ENCODE data around the gene GNAI3.

The GNAI3 gene

DNA sequence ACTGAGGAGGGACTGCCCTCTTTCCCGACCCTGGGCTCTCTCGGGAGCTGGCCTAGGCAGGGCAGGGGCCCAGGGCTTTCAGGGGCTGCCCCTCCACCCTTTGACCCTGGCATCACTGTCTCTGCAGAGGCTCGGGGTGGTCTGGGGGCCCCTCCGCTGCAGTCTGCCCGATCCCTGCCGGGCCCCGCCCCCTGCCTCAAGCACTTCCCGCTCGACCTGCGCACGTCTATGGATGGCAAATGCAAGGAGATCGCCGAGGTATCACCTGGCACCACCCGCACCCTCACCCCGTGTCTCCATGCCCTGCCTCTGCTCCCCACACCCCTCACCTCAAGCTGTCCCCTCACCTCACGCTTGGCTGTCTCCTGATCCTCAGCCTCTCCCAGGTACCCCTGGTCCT lies 76.8 kb downstream of the GNAI3 start:
- no peak for DNase-seq

DNA sequence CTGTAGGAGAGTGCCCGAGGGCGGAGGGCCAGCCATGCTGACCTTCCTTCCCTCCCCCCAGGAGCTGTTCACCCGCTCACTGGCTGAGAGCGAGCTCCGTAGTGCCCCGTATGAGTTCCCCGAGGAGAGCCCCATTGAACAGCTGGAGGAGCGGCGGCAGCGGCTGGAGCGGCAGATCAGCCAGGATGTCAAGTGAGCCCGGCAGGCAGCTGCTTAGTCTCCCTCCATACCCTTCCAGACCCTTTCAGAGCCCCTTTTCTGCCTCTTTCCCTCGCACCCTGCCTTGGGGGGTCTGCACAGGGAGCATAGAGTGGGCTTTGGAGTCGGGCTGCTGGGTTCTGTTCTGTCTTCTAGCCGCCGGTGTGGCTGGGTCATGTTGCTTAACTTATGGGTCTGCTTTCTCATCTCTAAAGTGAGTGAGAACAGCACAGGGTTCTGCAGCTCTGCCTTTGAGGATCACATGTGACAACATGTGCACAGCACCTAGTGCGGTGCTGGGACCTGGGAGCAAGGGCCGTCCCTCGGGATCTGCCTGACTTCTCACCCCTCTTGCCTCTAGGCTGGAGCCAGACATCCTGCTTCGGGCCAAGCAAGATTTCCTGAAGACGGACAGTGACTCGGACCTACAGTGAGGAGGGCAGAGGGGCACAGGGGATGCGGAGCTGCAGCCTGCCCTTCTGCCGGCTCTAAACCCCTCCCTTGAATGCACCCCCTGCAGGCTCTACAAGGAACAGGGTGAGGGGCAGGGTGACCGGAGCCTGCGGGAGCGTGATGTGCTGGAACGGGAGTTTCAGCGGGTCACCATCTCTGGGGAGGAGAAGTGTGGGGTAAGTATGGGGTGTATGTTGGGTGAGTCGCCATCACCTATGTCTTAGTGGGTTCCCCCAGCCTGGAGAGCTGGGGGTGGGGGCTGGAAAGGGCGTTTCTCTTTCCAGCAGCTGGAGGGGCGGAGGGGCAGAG lies 77.5 kb downstream of the GNAI3 start:
- DNase-seq, result no peak

DNA sequence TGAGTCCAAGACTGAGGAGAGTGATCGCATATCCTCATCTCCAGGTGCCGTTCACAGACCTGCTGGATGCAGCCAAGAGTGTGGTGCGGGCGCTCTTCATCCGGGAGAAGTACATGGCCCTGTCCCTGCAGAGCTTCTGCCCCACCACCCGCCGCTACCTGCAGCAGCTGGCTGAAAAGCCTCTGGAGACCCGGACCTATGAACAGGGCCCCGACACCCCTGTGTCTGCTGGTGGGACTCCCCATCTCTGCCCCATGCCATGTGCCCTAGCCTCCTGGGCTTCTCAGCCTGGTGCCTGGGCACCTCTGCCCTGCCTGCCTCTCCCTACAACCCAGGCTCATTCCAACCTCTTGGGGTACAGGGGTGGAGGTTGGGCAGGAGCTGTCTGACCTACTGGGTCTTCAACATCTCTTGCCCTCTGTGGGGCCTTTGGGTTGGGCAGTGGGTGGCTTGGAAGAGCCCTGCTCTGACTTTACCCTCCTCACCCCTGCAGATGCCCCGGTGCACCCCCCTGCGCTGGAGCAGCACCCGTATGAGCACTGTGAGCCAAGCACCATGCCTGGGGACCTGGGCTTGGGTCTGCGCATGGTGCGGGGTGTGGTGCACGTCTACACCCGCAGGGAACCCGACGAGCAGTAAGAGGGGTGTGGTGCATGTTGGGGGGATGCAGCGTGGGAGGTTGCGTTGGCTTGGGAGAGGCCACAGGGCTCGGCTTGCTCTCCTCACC lies 78.4 kb downstream of the GNAI3 start:
- DNase-seq, result no peak

DNA sequence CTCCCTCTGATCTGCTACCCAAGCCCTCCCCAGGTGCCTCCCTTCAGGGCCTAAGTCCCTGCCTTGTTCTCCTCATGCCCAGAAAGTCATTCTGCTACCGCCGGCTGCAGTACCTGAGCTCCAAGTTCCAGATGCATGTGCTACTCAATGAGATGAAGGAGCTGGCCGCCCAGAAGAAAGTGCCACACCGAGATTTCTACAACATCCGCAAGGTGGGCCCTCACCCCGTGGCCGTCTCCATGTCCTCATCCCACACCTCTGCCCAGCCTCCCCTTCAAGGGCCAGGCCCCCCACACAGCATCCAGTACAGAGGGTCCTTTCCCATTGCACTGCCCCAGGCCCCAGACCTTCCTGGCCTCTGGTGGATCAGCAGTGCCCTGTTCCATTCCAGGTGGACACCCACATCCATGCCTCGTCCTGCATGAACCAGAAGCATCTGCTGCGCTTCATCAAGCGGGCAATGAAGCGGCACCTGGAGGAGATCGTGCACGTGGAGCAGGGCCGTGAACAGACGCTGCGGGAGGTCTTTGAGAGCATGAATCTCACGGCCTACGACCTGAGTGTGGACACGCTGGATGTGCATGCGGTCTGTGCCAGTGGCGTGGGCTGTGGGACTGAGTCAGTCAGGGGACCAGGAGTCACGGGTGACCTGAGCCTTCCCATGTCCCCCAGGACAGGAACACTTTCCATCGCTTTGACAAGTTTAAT lies 79.4 kb downstream of the GNAI3 start:
- DNase-seq, result no peak

DNA sequence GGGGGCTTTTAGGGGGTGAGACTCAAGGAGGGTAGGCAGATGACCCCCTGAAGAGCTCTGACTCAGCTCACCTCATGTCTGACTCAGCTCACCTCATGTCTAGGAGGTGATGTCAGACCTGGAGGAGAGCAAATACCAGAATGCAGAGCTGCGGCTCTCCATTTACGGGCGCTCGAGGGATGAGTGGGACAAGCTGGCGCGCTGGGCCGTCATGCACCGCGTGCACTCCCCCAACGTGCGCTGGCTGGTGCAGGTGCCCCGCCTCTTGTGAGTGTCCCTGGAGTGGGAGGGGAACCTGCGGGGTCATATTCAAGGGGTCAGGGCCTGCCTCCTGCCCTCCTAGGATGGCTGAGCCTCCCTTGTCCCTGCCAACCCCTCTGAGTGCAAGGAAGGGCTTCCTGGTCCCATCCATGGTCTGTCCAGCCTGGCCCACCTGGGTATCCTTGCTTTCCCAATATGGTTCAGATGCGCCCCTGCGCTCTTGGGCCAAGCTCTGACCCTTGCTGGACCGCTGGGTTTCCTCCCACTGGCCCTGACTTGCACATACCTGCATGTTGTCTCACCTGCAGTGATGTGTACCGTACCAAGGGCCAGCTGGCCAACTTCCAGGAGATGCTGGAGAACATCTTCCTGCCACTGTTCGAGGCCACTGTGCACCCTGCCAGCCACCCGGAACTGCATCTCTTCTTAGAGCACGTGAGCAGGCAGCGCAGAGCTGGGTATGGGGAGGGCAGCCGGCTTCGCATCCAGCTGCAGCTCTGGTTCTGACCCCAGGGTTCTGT lies 80.3 kb downstream of the GNAI3 start:
- no peak for DNase-seq

DNA sequence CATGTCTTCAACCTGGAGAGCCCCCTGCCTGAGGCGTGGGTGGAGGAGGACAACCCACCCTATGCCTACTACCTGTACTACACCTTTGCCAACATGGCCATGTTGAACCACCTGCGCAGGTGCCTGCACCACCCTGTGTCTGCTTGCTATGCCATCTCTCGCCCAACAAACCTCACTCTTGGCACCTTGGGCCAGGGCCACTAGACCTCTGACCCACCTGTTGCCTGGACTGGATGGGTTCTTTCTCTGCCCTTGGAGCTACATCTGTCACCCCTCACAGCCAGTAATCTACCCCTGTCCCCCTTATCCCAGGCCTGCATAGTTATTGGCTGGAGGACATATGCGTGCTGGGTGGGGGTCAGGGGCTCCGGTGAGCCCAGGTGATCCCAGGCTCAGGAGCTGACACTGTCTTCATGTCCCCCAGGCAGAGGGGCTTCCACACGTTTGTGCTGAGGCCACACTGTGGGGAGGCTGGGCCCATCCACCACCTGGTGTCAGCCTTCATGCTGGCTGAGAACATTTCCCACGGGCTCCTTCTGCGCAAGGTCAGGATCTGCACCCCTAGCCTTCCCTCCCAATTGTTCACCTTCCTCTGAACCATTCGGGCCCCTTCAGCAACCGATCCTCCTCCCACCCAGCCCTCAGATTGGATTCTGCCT lies 81.1 kb downstream of the GNAI3 start:
- no peak for DNase-seq

DNA sequence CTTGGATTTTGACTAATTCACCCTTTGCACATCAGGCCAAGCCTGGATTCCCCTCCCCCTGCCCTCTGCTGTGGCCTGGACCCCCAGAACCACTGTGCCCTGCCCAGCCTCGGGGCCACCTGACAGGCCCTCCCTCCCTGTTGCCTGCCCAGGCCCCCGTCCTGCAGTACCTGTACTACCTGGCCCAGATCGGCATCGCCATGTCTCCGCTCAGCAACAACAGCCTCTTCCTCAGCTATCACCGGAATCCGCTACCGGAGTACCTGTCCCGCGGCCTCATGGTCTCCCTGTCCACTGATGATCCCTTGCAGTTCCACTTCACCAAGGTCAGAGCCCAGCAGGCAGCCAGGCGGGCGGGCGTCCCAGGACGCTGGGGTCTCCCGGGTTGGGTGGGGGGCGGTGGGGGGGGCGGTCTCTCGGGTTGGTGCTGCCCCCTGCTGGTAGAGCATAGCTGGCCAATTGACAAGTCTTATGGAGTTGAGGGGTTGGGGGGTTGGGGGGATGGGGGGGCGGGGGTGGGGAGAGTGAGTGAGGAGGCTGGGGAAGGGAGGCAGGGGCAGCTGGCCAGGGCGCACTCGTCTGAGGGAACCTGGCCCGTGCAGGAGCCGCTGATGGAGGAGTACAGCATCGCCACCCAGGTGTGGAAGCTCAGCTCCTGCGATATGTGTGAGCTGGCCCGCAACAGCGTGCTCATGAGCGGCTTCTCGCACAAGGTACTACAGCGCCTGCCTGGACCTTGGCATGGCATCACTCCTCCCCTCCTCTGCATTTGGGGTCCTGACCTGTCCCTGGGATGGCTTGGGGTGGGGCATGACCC lies 81.9 kb downstream of the GNAI3 start:
- DNase-seq, result no peak

DNA sequence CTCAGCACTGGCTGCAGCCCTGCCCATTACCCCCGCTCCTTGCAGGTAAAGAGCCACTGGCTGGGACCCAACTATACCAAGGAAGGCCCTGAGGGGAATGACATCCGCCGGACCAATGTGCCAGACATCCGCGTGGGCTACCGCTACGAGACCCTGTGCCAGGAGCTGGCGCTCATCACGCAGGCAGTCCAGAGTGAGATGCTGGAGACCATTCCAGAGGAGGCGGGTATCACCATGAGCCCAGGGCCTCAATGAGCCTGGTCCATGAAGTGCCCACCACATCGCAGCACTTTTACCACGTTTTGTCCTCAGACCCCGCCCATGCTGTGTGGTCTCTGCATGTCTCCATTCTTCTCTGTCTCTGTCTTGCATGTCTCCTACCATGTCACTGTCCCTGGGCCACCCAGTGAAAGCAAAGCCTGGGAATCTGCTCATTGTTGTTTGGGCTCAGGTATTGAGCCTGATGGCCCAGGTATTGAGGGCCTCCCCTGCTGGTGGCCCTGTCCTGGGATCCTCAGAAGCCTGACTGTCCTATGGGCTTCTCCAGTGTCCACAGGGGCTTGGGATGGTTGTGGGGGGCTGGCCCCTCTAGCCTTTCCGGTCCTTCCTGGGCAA lies 82.6 kb downstream of the GNAI3 start:
- DNase-seq, result no peak

DNA sequence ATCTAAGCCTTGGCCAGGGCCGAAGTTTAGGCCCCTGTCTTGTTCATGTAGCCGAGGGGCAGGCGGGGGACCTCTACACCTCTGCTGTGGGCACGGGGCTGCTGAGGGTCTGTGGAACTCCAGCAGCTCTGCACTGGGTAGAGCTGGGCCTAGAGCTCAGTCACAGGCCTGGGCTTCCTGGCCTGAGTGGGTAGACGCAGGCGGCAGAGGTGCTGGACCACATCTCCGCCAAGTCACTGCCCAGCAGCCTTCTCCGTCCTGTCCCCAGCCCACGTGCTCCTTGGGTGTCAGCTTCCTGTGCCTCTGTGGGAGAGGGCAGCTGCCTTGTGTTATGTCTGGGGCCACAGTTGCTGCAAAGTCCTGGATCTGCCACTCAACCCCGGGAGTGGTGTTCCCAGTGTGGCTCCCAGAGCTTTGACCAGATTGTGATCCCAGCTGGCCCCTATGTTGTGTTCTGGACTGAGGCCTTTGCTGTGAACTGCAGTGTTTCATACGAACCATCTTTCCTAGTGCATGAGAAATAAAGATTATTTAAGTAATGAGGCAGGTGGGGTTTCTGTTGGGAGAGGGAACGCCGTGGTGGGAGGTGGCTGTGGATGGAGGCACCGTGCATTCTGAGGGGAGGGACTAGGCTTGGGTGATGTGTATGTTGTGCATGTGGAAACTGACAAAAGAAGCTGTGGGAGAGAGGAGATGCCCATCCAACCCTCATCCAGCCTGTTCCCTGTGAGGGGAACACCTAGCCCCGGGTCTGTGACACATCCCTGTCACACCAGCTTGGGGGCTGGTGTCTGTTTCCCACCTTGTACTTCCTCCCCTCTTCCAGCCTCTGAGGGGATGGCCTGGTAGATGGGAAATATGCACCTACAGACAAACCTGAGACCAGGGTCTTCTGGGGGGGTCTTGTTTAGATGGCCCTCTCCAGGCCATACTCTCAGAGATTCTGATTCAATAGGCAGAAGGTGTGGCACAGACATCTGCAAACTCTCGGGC lies 83.4 kb downstream of the GNAI3 start:
- DNase-seq, result no peak

DNA sequence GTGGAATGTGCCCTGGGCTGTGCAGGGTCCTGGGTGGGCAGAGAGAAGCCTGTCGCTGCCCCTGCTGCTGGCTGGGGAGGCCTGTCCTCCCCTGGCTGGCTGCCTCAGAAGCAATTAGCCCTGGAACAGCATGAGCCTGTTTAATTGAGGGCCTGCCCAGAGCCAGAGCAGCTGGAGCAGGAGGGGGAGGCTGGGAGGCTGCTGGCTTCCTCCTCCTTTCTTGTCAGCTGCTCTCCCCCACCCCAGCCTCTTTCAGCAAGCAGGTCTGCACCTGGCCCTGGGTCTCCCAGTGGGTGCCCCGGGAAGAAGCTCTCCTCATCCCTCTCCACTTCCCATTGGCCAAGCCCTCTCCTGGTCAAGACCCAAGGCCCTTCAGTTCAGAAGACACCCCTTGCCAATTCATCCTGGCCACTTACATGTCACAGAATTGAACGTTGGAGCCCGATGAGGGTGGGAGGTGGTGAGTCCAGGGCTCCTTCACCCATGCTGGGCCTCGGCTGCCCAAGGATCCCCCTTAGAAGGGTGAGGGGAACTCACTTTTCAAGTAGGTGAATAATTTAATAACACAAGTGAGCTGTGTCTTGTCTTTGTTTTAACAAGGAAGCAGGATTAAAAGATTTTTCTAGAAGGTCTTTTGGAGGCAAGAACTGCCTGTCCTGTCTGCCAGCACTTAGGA lies 84.4 kb downstream of the GNAI3 start:
- DNase-seq, result no peak

DNA sequence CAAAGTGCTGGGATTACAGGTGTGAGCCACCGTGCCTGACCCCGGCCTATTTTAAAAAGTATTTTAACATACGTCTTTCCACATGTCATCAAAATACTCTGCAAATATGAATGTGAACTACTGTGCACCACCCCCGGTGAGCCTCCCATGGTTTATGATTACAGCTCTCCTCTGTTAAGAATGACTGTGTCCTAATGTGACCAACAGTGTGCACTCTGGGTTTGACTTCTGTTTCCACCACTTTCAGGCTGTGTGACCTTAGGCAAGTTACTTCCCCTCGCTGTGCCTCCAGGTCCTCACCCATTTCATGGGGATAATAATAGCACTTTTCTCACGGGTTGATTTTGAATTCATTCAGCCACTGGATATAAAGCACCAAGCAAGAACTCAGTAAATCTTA lies 85.9 kb downstream of the GNAI3 start:
- DNase-seq, result no peak

DNA sequence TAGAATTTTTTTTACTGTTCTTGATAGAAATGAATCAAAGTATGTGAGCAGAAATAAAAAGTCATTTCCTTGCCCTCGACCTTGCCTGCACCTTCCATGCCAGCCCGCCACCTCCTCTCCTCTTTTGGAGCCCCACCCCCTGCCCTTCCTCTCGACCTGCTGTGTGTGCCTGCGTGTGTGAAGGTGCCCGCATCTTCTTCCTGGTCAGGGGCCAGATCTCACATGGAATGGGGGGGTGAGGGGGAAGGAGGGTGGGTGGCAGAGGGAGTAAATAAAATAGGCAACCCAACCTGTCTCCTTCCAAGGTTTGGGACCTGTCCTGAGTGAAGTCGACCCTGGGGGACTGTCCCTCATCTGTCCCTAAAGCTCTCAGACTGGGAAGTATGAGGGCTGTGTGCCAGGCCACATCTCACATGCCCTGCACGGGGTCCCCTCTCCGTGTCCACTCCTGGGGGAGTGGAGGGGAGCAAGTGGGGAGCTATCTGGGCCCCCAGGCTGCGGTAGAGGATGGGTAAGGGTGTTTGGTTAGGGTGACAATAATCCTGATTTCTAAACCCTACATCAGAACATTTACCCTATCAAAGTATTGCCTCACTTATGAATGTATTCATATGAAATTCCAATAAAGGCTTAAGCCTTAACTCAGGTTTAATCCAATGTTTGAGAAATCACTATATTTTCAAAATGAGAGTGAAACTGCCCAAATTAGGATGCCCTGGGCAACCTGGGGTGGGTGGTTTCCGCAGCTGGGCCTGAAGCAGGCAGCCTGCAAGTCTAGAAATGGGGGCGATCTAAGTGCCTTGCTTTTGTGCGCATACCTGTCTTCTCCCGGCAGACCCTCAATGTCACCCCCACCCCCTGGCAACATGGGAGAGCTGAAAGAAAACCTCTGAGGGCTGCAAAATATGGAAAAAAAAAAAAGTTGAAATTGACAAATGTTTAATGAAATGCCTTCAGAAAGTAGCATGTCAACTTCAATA lies 86.6 kb downstream of the GNAI3 start:
- peak; percentile 38 for DNase-seq

DNA sequence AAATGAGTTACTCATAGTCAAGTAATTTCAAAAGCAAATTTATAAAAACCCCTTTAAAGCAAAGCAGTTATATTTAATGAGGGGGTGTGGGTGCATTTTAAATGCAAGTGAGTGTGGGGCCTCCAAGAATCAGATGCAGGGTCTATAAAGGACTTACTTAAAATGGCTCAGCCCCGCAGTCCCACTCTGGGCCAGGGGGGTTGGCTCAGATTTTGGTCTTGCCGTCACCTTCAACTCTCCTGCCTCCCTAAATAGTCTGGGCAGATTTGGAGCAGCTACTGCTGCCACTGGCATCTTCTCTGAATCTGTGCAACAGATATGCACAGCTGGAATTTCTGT lies 87.4 kb downstream of the GNAI3 start:
- DNase-seq, result no peak

DNA sequence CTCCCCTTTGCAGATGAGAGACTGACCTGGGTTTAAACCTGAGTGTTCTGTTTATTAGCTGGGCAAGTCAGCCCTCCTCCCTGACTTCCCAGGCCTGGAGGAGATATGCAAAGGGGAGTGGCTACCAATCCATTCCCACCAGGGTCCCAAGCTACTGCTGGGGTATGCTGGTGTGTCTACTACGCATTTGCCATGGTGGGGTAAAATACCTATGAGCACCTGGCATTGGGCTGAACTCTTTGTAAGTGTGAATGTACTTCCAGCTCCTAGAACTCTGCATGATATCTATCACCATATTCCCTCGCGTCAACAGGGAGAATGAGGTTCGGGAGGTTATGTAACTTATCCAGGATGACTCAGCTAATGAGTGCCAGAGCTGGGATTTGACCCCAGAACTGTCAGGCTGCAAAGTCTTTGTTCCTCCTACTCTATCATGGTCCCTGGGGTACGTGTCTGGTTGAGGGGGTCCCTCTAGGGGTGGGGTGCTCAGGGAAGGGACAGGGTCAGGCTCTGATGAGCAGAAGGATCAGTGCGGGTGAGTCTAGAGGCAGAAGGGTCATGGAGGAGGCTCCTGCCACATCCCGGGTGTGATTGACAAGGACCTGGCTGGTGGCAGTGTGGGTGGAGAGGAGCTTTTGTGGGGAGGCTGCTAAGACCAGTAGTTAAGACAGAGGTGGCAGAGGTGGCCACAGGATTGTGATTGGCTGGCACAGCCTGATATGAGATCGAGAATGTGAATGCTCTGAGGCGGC lies 88.0 kb downstream of the GNAI3 start:
- no peak for DNase-seq

DNA sequence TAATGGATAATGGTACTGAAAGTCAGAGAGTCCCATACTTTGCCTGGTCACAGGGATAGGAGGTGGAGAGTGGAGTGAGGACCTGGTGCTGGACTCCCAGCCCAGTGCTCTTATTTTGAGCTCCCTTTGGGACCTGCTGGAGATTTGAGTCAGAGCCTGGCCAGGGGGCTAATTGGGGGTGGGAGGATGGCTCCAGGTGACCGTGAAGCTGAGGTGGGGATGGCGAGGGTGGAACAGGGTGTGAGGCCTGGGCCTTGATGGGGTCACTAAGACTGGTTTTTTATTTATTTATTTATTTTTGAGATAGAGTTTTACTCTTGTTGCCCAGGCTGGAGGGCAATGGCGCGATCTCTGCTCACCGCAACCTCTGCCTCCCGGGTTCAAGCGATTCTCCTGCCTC lies 89.0 kb downstream of the GNAI3 start:
- DNase-seq, result no peak

DNA sequence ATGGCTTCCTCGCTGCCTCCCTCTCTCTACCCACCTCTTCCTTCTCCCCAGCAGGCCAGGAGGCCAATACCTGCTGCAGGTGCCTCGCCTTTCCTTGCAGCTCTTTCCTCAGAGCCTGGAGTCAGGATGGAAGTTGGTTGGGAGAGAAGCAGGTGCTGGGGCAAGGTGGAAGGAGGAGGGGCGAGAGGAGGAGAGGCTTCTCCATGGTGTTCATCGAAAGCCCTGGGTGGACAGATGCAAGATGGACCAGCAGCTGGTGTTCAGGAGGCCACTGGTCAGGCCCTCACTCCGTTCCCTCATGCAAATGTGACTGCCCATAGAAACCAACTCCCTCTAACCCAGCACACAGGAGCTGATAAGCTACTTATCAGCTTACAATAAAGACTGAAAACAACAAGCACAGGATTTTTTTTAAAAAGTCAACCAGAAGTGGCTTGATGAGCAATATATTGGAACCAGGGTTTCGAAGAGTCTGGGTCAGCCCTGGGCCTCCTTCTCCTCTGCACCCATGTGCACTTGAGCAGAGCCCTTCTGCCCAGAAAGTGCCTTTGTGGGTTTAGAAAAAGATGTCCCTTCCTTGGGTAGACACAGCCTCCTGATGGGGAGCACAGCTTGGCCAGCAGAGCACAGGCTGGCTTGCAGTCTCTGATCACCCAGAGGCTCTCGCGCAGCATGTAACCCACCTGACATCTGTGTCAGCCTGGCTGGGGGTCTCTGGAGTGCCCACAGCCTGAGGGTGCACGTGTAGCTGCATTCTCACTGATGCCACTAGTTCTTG lies 90.8 kb downstream of the GNAI3 start:
- no peak for DNase-seq
